ENCODE results near the gene CDH22. TPM values are rescaled to one million over a fixed set of nuclear protein-coding genes. Genes with fewer than 3 reads are reported as not detected.
A peak's percentile ranks its signal among the peaks of the same experiment; 100 is the strongest.

The CDH22 gene
- total RNA-seq, 1 donor from 2014 or later, result 0.14 TPM

DNA sequence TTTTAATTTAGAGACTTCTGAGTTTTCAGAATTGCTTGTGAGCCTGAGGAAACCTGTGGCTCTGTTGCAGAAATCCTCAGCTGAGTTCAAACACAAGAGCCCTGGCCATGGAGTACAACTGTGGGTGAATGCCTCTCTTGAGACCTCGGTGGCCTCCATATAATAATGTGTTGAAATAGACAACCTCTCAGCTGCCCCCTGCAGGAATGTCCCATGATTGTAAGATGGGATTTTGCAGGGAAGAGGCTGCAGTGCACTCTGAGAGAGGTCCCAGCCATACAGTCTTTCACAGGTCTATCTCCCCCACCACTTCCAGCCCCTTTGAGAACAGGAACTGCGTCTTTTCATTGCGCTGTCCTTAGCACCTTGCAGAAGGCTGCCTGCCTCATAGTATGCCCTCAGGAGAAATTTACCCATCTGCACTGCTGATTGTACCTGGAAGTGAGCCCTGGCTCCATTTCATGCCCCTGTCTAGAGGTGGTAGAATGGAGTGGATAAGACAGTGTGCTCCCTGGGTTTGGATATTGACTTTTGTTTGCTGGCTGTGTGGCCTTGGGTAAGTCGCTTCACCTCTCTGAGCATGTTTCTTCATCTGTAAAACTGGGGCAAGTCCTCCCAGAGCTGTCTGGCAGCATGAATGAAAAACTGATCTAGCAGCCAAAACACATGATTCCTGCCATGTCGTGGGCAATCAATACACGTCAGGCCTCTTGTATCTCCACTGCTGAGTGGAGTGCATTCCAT, 16.8 kb upstream of the CDH22 start:
- TF ChIP-seq, protein P1, sequence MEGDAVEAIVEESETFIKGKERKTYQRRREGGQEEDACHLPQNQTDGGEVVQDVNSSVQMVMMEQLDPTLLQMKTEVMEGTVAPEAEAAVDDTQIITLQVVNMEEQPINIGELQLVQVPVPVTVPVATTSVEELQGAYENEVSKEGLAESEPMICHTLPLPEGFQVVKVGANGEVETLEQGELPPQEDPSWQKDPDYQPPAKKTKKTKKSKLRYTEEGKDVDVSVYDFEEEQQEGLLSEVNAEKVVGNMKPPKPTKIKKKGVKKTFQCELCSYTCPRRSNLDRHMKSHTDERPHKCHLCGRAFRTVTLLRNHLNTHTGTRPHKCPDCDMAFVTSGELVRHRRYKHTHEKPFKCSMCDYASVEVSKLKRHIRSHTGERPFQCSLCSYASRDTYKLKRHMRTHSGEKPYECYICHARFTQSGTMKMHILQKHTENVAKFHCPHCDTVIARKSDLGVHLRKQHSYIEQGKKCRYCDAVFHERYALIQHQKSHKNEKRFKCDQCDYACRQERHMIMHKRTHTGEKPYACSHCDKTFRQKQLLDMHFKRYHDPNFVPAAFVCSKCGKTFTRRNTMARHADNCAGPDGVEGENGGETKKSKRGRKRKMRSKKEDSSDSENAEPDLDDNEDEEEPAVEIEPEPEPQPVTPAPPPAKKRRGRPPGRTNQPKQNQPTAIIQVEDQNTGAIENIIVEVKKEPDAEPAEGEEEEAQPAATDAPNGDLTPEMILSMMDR (IDR thresholded peaks at IDR 0.05; ENCODE audit: unreplicated experiment), result peak; percentile 45
- H3K27ac Mint-ChIP-seq, result no peak overlapping the region
- H3K4me3 Mint-ChIP-seq (ENCODE audit: low read depth), result no peak overlapping the region
- peaks cover 29% of the 10 kb centered on the region for H3K27me3 Mint-ChIP-seq
- H3K9me3 Mint-ChIP-seq (ENCODE audit: low read depth), result no peaks in the 10 kb centered on the region
- H3K4me1 Mint-ChIP-seq (ENCODE audit: low read depth), result no peaks in the 10 kb centered on the region
- no peaks in the 10 kb centered on the region for H3K36me3 Mint-ChIP-seq (ENCODE audit: insufficient read depth)
- DNase-seq (ENCODE audit: low spot score, unreplicated experiment), result no peak

DNA sequence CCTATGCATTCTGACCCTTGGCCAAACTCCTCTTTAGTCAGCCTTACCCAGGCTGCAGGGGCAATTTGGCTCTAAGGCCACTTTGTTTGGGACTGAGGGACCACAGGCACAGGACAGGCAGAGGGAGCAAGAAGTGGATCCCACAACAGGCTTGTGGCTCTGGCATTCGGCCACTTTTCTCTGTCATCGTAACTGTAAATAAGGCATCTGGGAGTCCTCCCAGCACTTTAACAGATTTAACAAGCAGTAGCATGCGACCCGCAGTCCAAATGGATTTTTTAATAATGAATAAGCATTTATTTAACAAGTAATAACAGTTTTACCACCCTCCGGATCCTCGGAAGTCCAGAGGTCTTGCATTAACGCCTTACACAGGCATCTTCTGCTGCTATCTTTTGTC, 16.1 kb upstream of the CDH22 start:
- Mint-ChIP-seq H3K9me3 (ENCODE audit: low read depth) (no peaks in the 10 kb centered on the region), H3K36me3 (ENCODE audit: insufficient read depth) (no peaks in the 10 kb centered on the region), H3K4me3 (ENCODE audit: low read depth) (no peak overlapping the region), H3K4me1 (ENCODE audit: low read depth) (no peaks in the 10 kb centered on the region), H3K27me3 (peaks cover 31% of the 10 kb centered on the region), H3K27ac (no peak overlapping the region)
- TF ChIP-seq, protein P1 (IDR thresholded peaks at IDR 0.05; ENCODE audit: unreplicated experiment), result no peak
- DNase-seq (ENCODE audit: low spot score, unreplicated experiment), result no peak

DNA sequence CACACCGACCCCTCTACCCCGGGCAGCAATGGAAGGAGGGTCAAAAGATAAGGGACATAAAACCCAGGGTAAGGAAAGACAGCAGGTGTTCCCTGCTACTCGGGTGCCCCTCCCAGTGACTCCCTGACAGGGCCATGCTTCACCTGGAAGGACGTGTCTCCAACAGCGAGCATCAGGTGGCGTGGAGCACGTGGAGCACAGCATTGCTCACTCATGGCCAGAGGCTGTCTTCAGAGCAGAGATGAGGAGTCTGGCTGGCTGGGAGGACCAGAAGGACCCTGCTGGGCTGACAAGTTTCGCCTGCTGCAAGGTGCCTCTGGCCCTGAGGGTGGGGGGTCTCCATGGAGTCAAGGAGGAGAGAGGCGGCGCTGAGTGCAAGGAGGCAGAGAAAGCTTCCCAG, 15.3 kb upstream of the CDH22 start:
- TF ChIP-seq, protein P1 (IDR thresholded peaks at IDR 0.05; ENCODE audit: unreplicated experiment), result no peak
- no peaks in the 10 kb centered on the region for H3K36me3 Mint-ChIP-seq (ENCODE audit: insufficient read depth)
- no peak for DNase-seq (ENCODE audit: low spot score, unreplicated experiment)
- no peak overlapping the region for H3K4me3 Mint-ChIP-seq (ENCODE audit: low read depth)
- H3K4me1 Mint-ChIP-seq (ENCODE audit: low read depth), result no peaks in the 10 kb centered on the region
- no peak overlapping the region for H3K27ac Mint-ChIP-seq
- H3K27me3 Mint-ChIP-seq, result peaks cover 37% of the 10 kb centered on the region
- H3K9me3 Mint-ChIP-seq (ENCODE audit: low read depth), result no peaks in the 10 kb centered on the region

DNA sequence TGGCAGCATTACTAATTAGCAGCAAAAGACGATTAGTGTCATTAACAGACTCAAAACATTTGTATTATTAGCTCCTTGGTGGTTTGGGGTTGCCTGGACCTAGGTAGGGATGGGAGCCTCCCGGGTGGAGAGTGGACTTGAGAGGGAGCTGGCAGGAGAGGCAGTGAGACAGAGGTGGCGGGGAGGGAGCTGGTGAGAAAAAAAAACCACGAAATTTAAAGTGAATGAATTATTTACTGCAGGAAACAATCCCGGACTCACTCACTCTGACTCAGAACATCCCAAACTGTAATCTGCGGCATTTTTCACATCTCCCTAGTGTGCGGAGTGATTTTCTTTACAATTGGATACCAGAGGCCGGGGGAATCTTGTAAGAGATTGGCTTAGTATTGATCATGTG, 14.3 kb upstream of the CDH22 start:
- Mint-ChIP-seq H3K4me1 (ENCODE audit: low read depth) (no peaks in the 10 kb centered on the region), H3K27ac (no peak overlapping the region), H3K4me3 (ENCODE audit: low read depth) (no peak overlapping the region), H3K9me3 (ENCODE audit: low read depth) (no peaks in the 10 kb centered on the region), H3K36me3 (ENCODE audit: insufficient read depth) (no peaks in the 10 kb centered on the region), H3K27me3 (peaks cover 38% of the 10 kb centered on the region)
- TF ChIP-seq, protein P1 (IDR thresholded peaks at IDR 0.05; ENCODE audit: unreplicated experiment), result no peak
- DNase-seq (ENCODE audit: low spot score, unreplicated experiment), result no peak

DNA sequence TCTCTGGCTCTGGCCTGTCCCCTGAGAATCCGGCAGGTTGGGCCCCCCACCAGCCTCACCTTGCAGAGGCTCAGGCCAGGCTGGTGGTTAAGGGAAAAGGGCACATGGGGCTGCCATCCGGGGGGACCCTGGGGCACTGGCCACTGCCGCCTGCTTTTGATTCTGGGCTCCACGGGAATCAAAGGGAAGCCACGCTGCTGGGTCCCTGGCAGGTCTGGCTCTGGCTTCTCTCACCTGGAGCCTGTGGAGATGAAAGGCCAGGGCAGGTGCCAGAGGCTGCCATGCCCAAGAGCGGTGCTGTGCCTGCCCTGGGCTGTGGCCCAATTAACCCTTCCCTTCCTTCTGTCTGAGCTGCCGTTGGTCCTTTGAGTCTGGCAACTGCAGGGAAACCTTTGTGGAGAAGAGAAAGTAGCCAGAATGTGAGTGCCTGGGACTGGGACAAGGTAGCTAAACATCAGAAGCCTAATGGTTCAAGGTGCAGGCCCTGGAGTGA, 9.4 kb upstream of the CDH22 start:
- H3K27ac Mint-ChIP-seq, result no peak overlapping the region
- H3K4me3 Mint-ChIP-seq (ENCODE audit: low read depth), result no peak overlapping the region

More for the DNA sequence above, 9.4 kb upstream of the CDH22 start:
- H3K36me3 Mint-ChIP-seq (ENCODE audit: insufficient read depth), result no peaks in the 10 kb centered on the region
- H3K9me3 Mint-ChIP-seq (ENCODE audit: low read depth), result no peaks in the 10 kb centered on the region
- peaks cover 81% of the 10 kb centered on the region for H3K27me3 Mint-ChIP-seq
- H3K4me1 Mint-ChIP-seq (ENCODE audit: low read depth), result no peaks in the 10 kb centered on the region
- TF ChIP-seq, protein P1 (IDR thresholded peaks at IDR 0.05; ENCODE audit: unreplicated experiment), result no peak
- no peak for DNase-seq (ENCODE audit: low spot score, unreplicated experiment)

Measured in progenitor cell of endocrine pancreas (in vitro differentiated cells).